WTC11 (cell line): ENCODE results near the gene CHST11.

Experiments used
- ESRRA ChIP-seq: sonication (generic); formaldehyde crosslinking; IDR thresholded peaks from 2 replicates; pipeline ENCODE4 v1.8.1; 2022; ENCODE audit warnings: mild to moderate bottlenecking, missing genetic modification reagents, borderline replicate concordance
- NR2C2 ChIP-seq: sonication (generic); formaldehyde crosslinking; IDR thresholded peaks from 2 replicates; pipeline ENCODE4 v1.8.0; 2022; ENCODE audit warnings: mild to moderate bottlenecking, missing genetic modification reagents
- PRRX2 ChIP-seq: fragments of 250-450 bp; sonication (Bioruptor Pico); IDR thresholded peaks from 2 replicates; pipeline ENCODE4 v1.8.0; 2021; ENCODE audit warnings: mild to moderate bottlenecking
- TP53 ChIP-seq: sonication (generic); formaldehyde crosslinking; IDR thresholded peaks from 2 replicates; pipeline ENCODE4 v1.8.1; 2023; ENCODE audit warnings: mild to moderate bottlenecking, missing genetic modification reagents
- ZNF317 ChIP-seq: sonication (generic); formaldehyde crosslinking; IDR thresholded peaks from 2 replicates; pipeline ENCODE4 v1.8.1; 2023; ENCODE audit warnings: low read depth, mild to moderate bottlenecking, moderate library complexity, missing genetic modification reagents, borderline replicate concordance
- TF ChIP-seq, protein P1 (sequence below): sonication (generic); formaldehyde crosslinking; conservative IDR thresholded peaks from 2 replicates; pipeline ENCODE4 v1.8.1; 2023; ENCODE audit warnings: mild to moderate bottlenecking, low read depth, missing genetic modification reagents, moderate library complexity
- TF ChIP-seq, protein P2 (sequence below): fragments of 200-600 bp; IDR thresholded peaks from 2 replicates; pipeline ENCODE4 v1.8.0; 2022; ENCODE audit warnings: antibody characterized with exemption
- TF ChIP-seq, protein P3 (sequence below): sonication (generic); formaldehyde crosslinking; IDR thresholded peaks from 2 replicates; pipeline ENCODE4 v1.8.1; 2023; ENCODE audit warnings: mild to moderate bottlenecking, missing genetic modification reagents, moderate library complexity
- TF ChIP-seq, protein P4 (sequence below): sonication (generic); formaldehyde crosslinking; IDR thresholded peaks from 2 replicates; pipeline ENCODE4 v1.8.0; 2022; ENCODE audit warnings: mild to moderate bottlenecking, missing genetic modification reagents
- TF ChIP-seq, protein P5 (sequence below): sonication (generic); formaldehyde crosslinking; IDR thresholded peaks from 2 replicates; pipeline ENCODE4 v1.8.0; 2023; ENCODE audit warnings: mild to moderate bottlenecking, missing genetic modification reagents
- TF ChIP-seq, protein P6 (sequence below): sonication (generic); formaldehyde crosslinking; IDR thresholded peaks from 2 replicates; pipeline ENCODE4 v1.8.0; 2022; ENCODE audit warnings: mild to moderate bottlenecking, missing genetic modification reagents
- TF ChIP-seq, protein P7 (sequence below): sonication (generic); formaldehyde crosslinking; IDR thresholded peaks from 2 replicates; pipeline ENCODE4 v1.8.1; 2022; ENCODE audit warnings: low read depth, missing genetic modification reagents, borderline replicate concordance
- TF ChIP-seq, protein P8 (sequence below): sonication (generic); formaldehyde crosslinking; IDR thresholded peaks from 2 replicates; pipeline ENCODE4 v1.8.0; 2022; ENCODE audit warnings: mild to moderate bottlenecking, missing genetic modification reagents

DNA sequence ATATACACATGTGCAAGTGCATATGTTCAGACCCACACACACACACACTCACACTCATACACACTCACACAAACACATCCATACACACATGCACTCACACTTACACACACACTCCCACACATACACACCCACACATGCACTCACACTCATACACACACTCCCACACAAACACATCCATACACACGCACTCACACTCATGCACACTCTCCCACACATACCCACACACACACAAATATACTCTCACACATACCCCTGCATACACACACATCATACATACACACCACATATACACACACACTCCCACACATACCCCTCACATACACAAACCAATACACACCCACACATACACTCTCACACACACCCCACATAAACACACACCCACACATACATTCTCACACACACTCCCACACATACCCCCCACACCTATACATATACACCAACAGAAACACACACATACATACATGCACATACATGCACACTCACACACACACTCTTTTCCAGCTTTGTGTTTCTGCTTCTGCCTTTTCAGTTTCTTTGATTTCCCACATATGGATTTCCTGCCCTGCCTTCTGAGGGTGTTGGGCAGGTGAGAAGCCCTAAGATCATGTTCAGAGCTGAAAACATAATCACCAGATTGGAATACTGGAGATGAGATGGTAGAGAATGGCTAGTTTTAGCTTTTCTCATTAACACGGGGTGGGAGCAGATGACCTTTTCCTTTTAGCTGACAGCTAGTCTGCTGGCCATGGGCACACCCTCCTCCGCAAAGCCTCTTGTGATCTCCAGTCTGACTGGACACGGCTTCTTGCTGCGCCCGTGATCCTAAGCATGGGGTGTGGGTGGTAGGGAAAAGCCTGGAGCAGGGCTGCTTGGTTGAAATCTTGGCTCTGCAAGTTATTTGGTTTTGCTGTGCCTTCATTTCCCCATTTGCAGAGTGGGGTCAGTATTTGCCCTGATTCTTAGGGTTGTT, 214.0 kb downstream of the CHST11 start:
- TF ChIP-seq, protein P1, sequence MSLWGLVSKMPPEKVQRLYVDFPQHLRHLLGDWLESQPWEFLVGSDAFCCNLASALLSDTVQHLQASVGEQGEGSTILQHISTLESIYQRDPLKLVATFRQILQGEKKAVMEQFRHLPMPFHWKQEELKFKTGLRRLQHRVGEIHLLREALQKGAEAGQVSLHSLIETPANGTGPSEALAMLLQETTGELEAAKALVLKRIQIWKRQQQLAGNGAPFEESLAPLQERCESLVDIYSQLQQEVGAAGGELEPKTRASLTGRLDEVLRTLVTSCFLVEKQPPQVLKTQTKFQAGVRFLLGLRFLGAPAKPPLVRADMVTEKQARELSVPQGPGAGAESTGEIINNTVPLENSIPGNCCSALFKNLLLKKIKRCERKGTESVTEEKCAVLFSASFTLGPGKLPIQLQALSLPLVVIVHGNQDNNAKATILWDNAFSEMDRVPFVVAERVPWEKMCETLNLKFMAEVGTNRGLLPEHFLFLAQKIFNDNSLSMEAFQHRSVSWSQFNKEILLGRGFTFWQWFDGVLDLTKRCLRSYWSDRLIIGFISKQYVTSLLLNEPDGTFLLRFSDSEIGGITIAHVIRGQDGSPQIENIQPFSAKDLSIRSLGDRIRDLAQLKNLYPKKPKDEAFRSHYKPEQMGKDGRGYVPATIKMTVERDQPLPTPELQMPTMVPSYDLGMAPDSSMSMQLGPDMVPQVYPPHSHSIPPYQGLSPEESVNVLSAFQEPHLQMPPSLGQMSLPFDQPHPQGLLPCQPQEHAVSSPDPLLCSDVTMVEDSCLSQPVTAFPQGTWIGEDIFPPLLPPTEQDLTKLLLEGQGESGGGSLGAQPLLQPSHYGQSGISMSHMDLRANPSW (CRISPR knock-in tag) = no peak
- TF ChIP-seq, protein P2, sequence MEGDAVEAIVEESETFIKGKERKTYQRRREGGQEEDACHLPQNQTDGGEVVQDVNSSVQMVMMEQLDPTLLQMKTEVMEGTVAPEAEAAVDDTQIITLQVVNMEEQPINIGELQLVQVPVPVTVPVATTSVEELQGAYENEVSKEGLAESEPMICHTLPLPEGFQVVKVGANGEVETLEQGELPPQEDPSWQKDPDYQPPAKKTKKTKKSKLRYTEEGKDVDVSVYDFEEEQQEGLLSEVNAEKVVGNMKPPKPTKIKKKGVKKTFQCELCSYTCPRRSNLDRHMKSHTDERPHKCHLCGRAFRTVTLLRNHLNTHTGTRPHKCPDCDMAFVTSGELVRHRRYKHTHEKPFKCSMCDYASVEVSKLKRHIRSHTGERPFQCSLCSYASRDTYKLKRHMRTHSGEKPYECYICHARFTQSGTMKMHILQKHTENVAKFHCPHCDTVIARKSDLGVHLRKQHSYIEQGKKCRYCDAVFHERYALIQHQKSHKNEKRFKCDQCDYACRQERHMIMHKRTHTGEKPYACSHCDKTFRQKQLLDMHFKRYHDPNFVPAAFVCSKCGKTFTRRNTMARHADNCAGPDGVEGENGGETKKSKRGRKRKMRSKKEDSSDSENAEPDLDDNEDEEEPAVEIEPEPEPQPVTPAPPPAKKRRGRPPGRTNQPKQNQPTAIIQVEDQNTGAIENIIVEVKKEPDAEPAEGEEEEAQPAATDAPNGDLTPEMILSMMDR = no peak
- TF ChIP-seq NR2C2 (CRISPR knock-in tag) = no peak
- TF ChIP-seq, protein P3, sequence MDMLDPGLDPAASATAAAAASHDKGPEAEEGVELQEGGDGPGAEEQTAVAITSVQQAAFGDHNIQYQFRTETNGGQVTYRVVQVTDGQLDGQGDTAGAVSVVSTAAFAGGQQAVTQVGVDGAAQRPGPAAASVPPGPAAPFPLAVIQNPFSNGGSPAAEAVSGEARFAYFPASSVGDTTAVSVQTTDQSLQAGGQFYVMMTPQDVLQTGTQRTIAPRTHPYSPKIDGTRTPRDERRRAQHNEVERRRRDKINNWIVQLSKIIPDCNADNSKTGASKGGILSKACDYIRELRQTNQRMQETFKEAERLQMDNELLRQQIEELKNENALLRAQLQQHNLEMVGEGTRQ = no peak
- no peak for TF ChIP-seq PRRX2 (CRISPR knock-in tag)
- TF ChIP-seq ZNF317 (CRISPR knock-in tag) = no peak
- no peak for TF ChIP-seq TP53 (CRISPR knock-in tag)
- TF ChIP-seq, protein P4, sequence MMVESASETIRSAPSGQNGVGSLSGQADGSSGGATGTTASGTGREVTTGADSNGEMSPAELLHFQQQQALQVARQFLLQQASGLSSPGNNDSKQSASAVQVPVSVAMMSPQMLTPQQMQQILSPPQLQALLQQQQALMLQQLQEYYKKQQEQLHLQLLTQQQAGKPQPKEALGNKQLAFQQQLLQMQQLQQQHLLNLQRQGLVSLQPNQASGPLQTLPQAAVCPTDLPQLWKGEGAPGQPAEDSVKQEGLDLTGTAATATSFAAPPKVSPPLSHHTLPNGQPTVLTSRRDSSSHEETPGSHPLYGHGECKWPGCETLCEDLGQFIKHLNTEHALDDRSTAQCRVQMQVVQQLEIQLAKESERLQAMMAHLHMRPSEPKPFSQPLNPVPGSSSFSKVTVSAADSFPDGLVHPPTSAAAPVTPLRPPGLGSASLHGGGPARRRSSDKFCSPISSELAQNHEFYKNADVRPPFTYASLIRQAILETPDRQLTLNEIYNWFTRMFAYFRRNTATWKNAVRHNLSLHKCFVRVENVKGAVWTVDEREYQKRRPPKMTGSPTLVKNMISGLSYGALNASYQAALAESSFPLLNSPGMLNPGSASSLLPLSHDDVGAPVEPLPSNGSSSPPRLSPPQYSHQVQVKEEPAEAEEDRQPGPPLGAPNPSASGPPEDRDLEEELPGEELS = no peak
- TF ChIP-seq, protein P5, sequence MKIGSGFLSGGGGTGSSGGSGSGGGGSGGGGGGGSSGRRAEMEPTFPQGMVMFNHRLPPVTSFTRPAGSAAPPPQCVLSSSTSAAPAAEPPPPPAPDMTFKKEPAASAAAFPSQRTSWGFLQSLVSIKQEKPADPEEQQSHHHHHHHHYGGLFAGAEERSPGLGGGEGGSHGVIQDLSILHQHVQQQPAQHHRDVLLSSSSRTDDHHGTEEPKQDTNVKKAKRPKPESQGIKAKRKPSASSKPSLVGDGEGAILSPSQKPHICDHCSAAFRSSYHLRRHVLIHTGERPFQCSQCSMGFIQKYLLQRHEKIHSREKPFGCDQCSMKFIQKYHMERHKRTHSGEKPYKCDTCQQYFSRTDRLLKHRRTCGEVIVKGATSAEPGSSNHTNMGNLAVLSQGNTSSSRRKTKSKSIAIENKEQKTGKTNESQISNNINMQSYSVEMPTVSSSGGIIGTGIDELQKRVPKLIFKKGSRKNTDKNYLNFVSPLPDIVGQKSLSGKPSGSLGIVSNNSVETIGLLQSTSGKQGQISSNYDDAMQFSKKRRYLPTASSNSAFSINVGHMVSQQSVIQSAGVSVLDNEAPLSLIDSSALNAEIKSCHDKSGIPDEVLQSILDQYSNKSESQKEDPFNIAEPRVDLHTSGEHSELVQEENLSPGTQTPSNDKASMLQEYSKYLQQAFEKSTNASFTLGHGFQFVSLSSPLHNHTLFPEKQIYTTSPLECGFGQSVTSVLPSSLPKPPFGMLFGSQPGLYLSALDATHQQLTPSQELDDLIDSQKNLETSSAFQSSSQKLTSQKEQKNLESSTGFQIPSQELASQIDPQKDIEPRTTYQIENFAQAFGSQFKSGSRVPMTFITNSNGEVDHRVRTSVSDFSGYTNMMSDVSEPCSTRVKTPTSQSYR (CRISPR knock-in tag) = no peak
- TF ChIP-seq, protein P6, sequence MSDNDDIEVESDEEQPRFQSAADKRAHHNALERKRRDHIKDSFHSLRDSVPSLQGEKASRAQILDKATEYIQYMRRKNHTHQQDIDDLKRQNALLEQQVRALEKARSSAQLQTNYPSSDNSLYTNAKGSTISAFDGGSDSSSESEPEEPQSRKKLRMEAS (CRISPR knock-in tag) = no peak
- TF ChIP-seq, protein P7, sequence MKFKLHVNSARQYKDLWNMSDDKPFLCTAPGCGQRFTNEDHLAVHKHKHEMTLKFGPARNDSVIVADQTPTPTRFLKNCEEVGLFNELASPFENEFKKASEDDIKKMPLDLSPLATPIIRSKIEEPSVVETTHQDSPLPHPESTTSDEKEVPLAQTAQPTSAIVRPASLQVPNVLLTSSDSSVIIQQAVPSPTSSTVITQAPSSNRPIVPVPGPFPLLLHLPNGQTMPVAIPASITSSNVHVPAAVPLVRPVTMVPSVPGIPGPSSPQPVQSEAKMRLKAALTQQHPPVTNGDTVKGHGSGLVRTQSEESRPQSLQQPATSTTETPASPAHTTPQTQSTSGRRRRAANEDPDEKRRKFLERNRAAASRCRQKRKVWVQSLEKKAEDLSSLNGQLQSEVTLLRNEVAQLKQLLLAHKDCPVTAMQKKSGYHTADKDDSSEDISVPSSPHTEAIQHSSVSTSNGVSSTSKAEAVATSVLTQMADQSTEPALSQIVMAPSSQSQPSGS = no peak
- TF ChIP-seq, protein P8, sequence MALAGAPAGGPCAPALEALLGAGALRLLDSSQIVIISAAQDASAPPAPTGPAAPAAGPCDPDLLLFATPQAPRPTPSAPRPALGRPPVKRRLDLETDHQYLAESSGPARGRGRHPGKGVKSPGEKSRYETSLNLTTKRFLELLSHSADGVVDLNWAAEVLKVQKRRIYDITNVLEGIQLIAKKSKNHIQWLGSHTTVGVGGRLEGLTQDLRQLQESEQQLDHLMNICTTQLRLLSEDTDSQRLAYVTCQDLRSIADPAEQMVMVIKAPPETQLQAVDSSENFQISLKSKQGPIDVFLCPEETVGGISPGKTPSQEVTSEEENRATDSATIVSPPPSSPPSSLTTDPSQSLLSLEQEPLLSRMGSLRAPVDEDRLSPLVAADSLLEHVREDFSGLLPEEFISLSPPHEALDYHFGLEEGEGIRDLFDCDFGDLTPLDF (CRISPR knock-in tag) = no peak
- no peak for TF ChIP-seq ESRRA (CRISPR knock-in tag)
